HepG2 (cell line): ENCODE measurements around the gene CYSLTR2. TPM values are rescaled to one million over a fixed set of nuclear protein-coding genes. Genes with fewer than 3 reads are reported as not detected.

ENCODE experiments used
- ATAC-seq: fragments of 200-7000 bp; cut with Tn5 transposase; 3 replicates; pipeline ENCODE4 v1.9.1; 2020; ENCODE audit warnings: mild to moderate bottlenecking, moderate library complexity
- BruUV-seq: library from RNA; stranded (reverse); fragments of 400-500 nt; replicated peaks from 2 replicates; lab custom pipeline; 2021; lab: Mats Ljungman, UMichigan
- CTCF ChIA-PET: fragments of 300-600 bp; formaldehyde crosslinking; extraction: SDS; loops from one replicate; lab custom pipeline; 2021; ENCODE audit warnings: low total read pairs, inconsistent platforms, low intra/inter-chr PET ratio; lab: Yijun Ruan, JAX
- POLR2A ChIA-PET: fragments of 350-600 bp; sonication (Branson Sonifier 250); formaldehyde crosslinking; loops from one replicate; lab custom pipeline; 2020; ENCODE audit warnings: antibody characterized with exemption, inconsistent platforms; lab: Yijun Ruan, JAX
- DNase-seq: peaks from one replicate; pipeline ENCODE4 v3.0.0-alpha.2; 2015; ENCODE audit warnings: low spot score
- FAIRE-seq: peaks from 3 replicates; lab custom pipeline; 2011; peaks lifted over from hg19 to GRCh38; lab: Jason Lieb, UNC
- H2AFZ ChIP-seq: one replicate; pipeline ENCODE4 v1.6.1; 2011; ENCODE audit warnings: low read length, inconsistent platforms
- H3K27ac ChIP-seq: fragments of 300-600 bp; 3 replicates; pipeline ENCODE4 v1.8.0; 2011; ENCODE audit warnings: mixed run types, mild to moderate bottlenecking, mixed read lengths, low read length, inconsistent platforms; ENCODE audit not compliant: insufficient read depth; ENCODE audit errors: extremely low read length
- H3K27me3 ChIP-seq, 2 experiments: fragments of 200-600 bp in 1 of 2; 2 replicates in 1 of 2; 3 replicates in 1 of 2; pipeline versions ENCODE4 v1.6.0 to v1.8.0; 2011; ENCODE audit warnings: low read length in 2 of 2, mild to moderate bottlenecking in 2 of 2, moderate library complexity in 2 of 2, inconsistent platforms in 1 of 2; ENCODE audit not compliant: insufficient read depth in 2 of 2, control insufficient read depth in 1 of 2
- H3K36me3 ChIP-seq, 2 experiments: fragments of 200-600 bp in 1 of 2; replicated peaks in 1 of 2; 2 replicates in 1 of 2; 3 replicates in 1 of 2; pipeline versions ENCODE4 v1.5.1 to v1.8.0; 2011; ENCODE audit warnings: low read length in 2 of 2, inconsistent platforms in 1 of 2; ENCODE audit not compliant: insufficient read depth in 2 of 2, control insufficient read depth in 1 of 2
- H3K4me1 ChIP-seq: 2 replicates; pipeline ENCODE4 v1.5.1; 2012; ENCODE audit warnings: low read length, inconsistent platforms; ENCODE audit not compliant: insufficient read depth
- H3K4me2 ChIP-seq: 2 replicates; pipeline ENCODE4 v1.6.0; 2011; ENCODE audit warnings: low read depth, low read length, inconsistent platforms
- H3K4me3 ChIP-seq, 3 experiments: fragments of 200-600 bp in 1 of 3; sonication (generic), shearing (Covaris generic) in 1 of 3; replicated peaks in 1 of 3; 2 replicates each; pipeline ENCODE4 v1.5.1; 2011 to 2016; ENCODE audit warnings: low read length in 3 of 3, inconsistent platforms in 2 of 3, low read depth in 2 of 3, mild to moderate bottlenecking in 2 of 3, control low read depth in 1 of 3, mixed read lengths in 1 of 3; ENCODE audit not compliant: insufficient read depth in 1 of 3
- H3K79me2 ChIP-seq: one replicate; pipeline ENCODE4 v1.6.1; 2011; ENCODE audit warnings: low read length, inconsistent platforms; ENCODE audit not compliant: insufficient read depth
- H3K9ac ChIP-seq: 2 replicates; pipeline ENCODE4 v1.6.0; 2011; ENCODE audit warnings: mild to moderate bottlenecking, low read depth, low read length, inconsistent platforms; ENCODE audit not compliant: insufficient read depth
- H3K9me3 ChIP-seq: 2 replicates; pipeline ENCODE4 v1.5.1; 2012; ENCODE audit warnings: mild to moderate bottlenecking, low read length
- H4K20me1 ChIP-seq: 2 replicates; pipeline ENCODE4 v1.6.0; 2011; ENCODE audit warnings: inconsistent platforms, mild to moderate bottlenecking, low read length, moderate library complexity; ENCODE audit not compliant: insufficient read depth
- ARNTL ChIP-seq: sonication (generic); formaldehyde crosslinking; IDR thresholded peaks from 2 replicates; pipeline ENCODE4 v1.4.0; 2020; ENCODE audit warnings: mild to moderate bottlenecking, missing genetic modification reagents
- DRAP1 ChIP-seq: IDR thresholded peaks from 2 replicates; pipeline ENCODE4 v1.6.1; 2016; ENCODE audit warnings: missing genetic modification reagents, missing compliant biosample characterization
- HNF4A ChIP-seq: sonication (generic); formaldehyde crosslinking; IDR thresholded peaks from 2 replicates; pipeline ENCODE4 v1.4.0; 2020; ENCODE audit warnings: missing genetic modification reagents
- HNF4G ChIP-seq, 2 experiments: sonication (generic) in 1 of 2; formaldehyde crosslinking in 1 of 2; IDR thresholded peaks; 2 replicates each; pipeline versions ENCODE4 v1.4.0 to v1.6.1; 2011 to 2020; ENCODE audit warnings: borderline replicate concordance in 2 of 2, low read depth in 2 of 2, mild to moderate bottlenecking in 2 of 2, low read length in 1 of 2, missing genetic modification reagents in 1 of 2, moderate library complexity in 1 of 2
- HNRNPL ChIP-seq: fragments of 200-400 bp; formaldehyde crosslinking; IDR thresholded peaks from 2 replicates; pipeline ENCODE4 v1.6.1; 2017; ENCODE audit warnings: mild to moderate bottlenecking, low read depth, low read length
- KDM1A ChIP-seq: IDR thresholded peaks from 2 replicates; pipeline ENCODE4 v1.6.1; 2016; ENCODE audit warnings: missing compliant biosample characterization
- KLF15 ChIP-seq: sonication (generic); formaldehyde crosslinking; IDR thresholded peaks from 2 replicates; pipeline ENCODE4 v1.8.1; 2023; ENCODE audit warnings: borderline replicate concordance, mild to moderate bottlenecking, inconsistent platforms, missing genetic modification reagents, mixed read lengths
- MAFK ChIP-seq, 2 experiments: IDR thresholded peaks in 1 of 2; conservative IDR thresholded peaks in 1 of 2; 2 replicates each; pipeline ENCODE4 v1.6.1; 2011; ENCODE audit warnings: improper control_type of control experiment in 2 of 2, low read length in 2 of 2
- MZF1 ChIP-seq: sonication (generic); formaldehyde crosslinking; IDR thresholded peaks from 2 replicates; pipeline ENCODE4 v1.8.1; 2023; ENCODE audit warnings: mild to moderate bottlenecking, missing genetic modification reagents, borderline replicate concordance
- NCOR1 ChIP-seq: fragments of 200-600 bp; sonication (generic); IDR thresholded peaks from 2 replicates; pipeline ENCODE4 v1.7.0; 2017; ENCODE audit warnings: antibody characterized with exemption, low read length, borderline replicate concordance
- PAWR ChIP-seq: sonication (generic); formaldehyde crosslinking; IDR thresholded peaks from 2 replicates; pipeline ENCODE4 v1.4.0; 2020; ENCODE audit warnings: missing genetic modification reagents, mild to moderate bottlenecking, borderline replicate concordance
- PHF20 ChIP-seq: sonication (generic); formaldehyde crosslinking; IDR thresholded peaks from 2 replicates; pipeline ENCODE4 v1.5.0; 2020; ENCODE audit warnings: mild to moderate bottlenecking, missing genetic modification reagents
- PHF5A ChIP-seq: IDR thresholded peaks from one replicate; pipeline ENCODE4 v1.6.1; 2018; ENCODE audit warnings: low read depth, missing genetic modification reagents; ENCODE audit not compliant: unreplicated experiment
- REPIN1 ChIP-seq: sonication (generic); formaldehyde crosslinking; IDR thresholded peaks from 2 replicates; pipeline ENCODE4 v1.8.0; 2022; ENCODE audit warnings: missing genetic modification reagents, low read depth, mild to moderate bottlenecking, borderline replicate concordance
- SIX4 ChIP-seq: sonication (generic); formaldehyde crosslinking; IDR thresholded peaks from 2 replicates; pipeline ENCODE4 v1.4.0; 2020; ENCODE audit warnings: missing genetic modification reagents
- SNAPC2 ChIP-seq: sonication (generic); formaldehyde crosslinking; IDR thresholded peaks from 2 replicates; pipeline ENCODE4 v1.8.1; 2022; ENCODE audit warnings: mild to moderate bottlenecking, missing genetic modification reagents
- ZNF281 ChIP-seq: sonication (generic); formaldehyde crosslinking; IDR thresholded peaks from 2 replicates; pipeline ENCODE4 v1.4.0; 2020; ENCODE audit warnings: missing genetic modification reagents, borderline replicate concordance
- ZNF383 ChIP-seq: sonication (generic); formaldehyde crosslinking; IDR thresholded peaks from 2 replicates; pipeline ENCODE4 v1.4.0; 2020; ENCODE audit warnings: missing genetic modification reagents, mild to moderate bottlenecking, borderline replicate concordance
- ZNF564 ChIP-seq: sonication (generic); formaldehyde crosslinking; IDR thresholded peaks from 2 replicates; pipeline ENCODE4 v1.8.1; 2023; ENCODE audit warnings: mild to moderate bottlenecking, missing genetic modification reagents
- ZNF704 ChIP-seq: sonication (generic); formaldehyde crosslinking; IDR thresholded peaks from 2 replicates; pipeline ENCODE4 v1.8.1; 2023; ENCODE audit warnings: mild to moderate bottlenecking, inconsistent platforms, moderate library complexity, missing genetic modification reagents, borderline replicate concordance
- WGBS: methylation state at CpG from one replicate; pipeline ENCODE4 v1.1.6; 2017; ENCODE audit warnings: low lambda C conversion rate; 5-methylcytosine and 5-hydroxymethylcytosine counted together
- in situ Hi-C: cut with HindIII; loops from 2 replicates; pipeline ENCODE4 v1.10.0; 2017; ENCODE audit warnings: low pct_unique_long_range_greater_than_20kb; ENCODE audit not compliant: extremely low pct_ligation_motif_present
- intact Hi-C: fragments of 100-400 bp; cut with micrococcal nuclease; formaldehyde crosslinking; loops from one replicate; pipeline ENCODE4 v1.10.0; 2022; ENCODE audit not compliant: unreplicated experiment
- polyA plus RNA-seq, 8 experiments: library from polyadenylated mRNA; depleted of rRNA in 3 of 8; stranded (reverse) in 7 of 8; unstranded in 1 of 8; fragments of >200 nt; fragmentation: Illumina TruSeq in 4 of 8; extraction: Trizol in 4 of 8; gene quantifications; 2 replicates each; pipeline versions ENCODE4 v1.2.1 to v1.2.3, GENCODE V29; 2011 to 2016; ENCODE audit warnings: low read depth in 4 of 8, missing spikeins in 1 of 8, mixed read lengths in 1 of 8; ENCODE audit not compliant: insufficient read depth in 1 of 8
- total RNA-seq, 5 experiments: library from RNA; depleted of rRNA; stranded (reverse); fragments of >200 nt; fragmentation: Illumina TruSeq; extraction: Trizol; gene quantifications; 2 replicates each; pipeline ENCODE4 v1.2.3, GENCODE V29; 2016; ENCODE audit warnings: low read depth in 1 of 5

CYSLTR2 gene
- total and polyA plus RNA-seq, 2 of the 13 experiments (the other 11 are each of a cell fraction or from before 2014, with no cell fraction given): not detected

DNA sequence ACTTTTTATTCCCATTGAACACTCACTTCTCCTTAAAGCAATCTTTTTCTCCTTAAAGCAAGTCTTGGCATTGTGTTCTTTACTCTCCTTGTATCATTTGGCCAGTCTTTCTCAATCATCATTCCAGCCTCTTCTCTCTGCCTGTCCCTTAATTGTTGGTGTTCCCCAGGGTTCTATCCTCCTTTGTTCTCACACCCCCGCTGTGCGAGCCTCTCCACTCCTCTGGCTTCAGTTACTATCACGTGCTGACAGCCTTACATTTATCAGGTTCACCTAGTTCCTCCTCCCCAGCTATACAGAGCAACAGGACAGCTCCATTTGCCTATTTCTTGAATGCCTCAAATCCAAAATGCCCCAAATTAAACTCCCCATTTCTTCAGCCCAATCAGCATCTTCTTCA is 24.6 kb downstream of the CYSLTR2 start:
- Histone ChIP-seq H3K4me1 (no peaks in the 10 kb centered on the region), H3K9me3 (no peaks in the 10 kb centered on the region), H3K79me2 (no peaks in the 10 kb centered on the region), H3K36me3 (no peaks in the 10 kb centered on the region), H3K27ac (no peak overlapping the region), H3K9ac (no peak overlapping the region), H3K4me3 (no peak overlapping the region), H3K27me3 (peaks cover 0 to 2% of the 10 kb centered on the region in 2 experiments; a peak in 2 of 5 replicates), H3K4me2 (no peak overlapping the region), H2AFZ (no peak overlapping the region), H4K20me1 (no peaks in the 10 kb centered on the region)
- BruUV-seq: no TSS peak
- TF ChIP-seq MZF1 (CRISPR knock-in tag) (no peak), PHF20 (CRISPR knock-in tag) (no peak), REPIN1 (CRISPR knock-in tag) (no peak), ZNF383 (CRISPR knock-in tag) (no peak), PAWR (CRISPR knock-in tag) (no peak), ZNF281 (no peak), HNF4G (IDR thresholded peaks at IDR 0.05; ENCODE audit: borderline replicate concordance, low read depth, low read length) (no peak), HNF4G (CRISPR knock-in tag; IDR thresholded peaks at IDR 0.05; ENCODE audit: borderline replicate concordance, low read depth) (no peak), NCOR1 (no peak), MAFK (conservative IDR thresholded peaks at IDR 0.05 in 1 of 2, IDR thresholded peaks at IDR 0.05 in 1 of 2; ENCODE audit: low read length in 2 of 2) (no peak), ZNF564 (CRISPR knock-in tag) (no peak), KLF15 (no peak), DRAP1 (CRISPR knock-in tag) (no peak), SIX4 (CRISPR knock-in tag) (no peak), SNAPC2 (CRISPR knock-in tag) (no peak), KDM1A (no peak), ARNTL (no peak), HNRNPL (no peak), ZNF704 (no peak), HNF4A (CRISPR knock-in tag) (no peak), PHF5A (no peak)
- CTCF ChIA-PET: no interaction called here
- in situ Hi-C loops (no loop called here), intact Hi-C loops (no loop called here)
- WGBS: 12% methylated on average over 3 of the region's 3 CpGs
- FAIRE-seq (no peak), DNase-seq (no peak), ATAC-seq (no peak)
- POLR2A ChIA-PET: no interaction called here
